ENCODE data around the gene ELMO2.

ELMO2 gene

DNA sequence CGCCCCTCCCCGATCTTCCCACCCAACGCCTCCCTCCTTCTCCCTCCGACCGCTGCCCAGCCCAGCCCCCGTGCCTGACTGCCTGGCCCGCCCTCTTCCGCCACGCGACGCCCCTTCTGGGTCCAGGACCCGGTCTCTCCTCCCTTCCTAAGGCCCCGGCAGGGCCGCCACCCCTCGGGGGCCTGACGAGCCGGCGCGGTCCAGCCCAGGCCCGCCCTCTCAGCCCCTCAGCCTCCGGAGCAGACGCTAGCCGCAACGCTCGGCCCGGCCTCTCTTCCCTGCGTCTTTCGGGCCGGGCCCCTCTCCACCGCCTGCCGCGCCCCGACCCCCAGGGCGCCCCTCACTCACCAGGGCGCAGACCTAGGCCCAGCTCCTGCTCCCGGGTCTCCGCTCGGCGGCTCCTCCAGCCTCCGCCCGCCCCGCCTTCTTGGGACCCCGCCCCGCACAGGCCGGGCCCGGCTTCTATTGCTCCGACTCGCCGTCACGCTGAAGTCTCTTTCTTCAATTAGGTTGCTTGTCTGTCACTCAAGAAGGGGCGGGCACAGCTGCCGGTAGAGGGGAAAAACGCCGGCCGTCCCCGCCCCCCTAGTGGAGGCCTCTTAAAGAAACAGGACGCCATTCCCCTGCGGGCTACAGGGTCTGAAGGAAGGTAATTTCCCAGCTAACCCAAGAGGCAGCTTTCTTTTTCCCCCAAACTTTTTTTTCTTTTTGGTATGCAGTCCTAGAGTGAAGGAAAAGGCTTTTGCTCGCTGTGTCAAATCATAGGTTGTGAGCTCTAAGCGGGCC, at the start of gene ELMO2:
Gene ELMO2 (minus strand): TSS at position 416 of the 786 bp plus-strand sequence. CDS start 12,133 bp downstream, outside the sequence.
- peak; percentile 98 for DNase-seq

GRCh38 chr20:46455729-46456128, 49.3 kb upstream of the ELMO2 start:
- DNase-seq = no peak

- DNase-seq = no peak
These were observed 40.4 kb upstream of the ELMO2 start for GRCh38 chr20:46446851-46447250.

- DNase-seq = no peak
These were observed 33.4 kb upstream of the ELMO2 start for GRCh38 chr20:46439837-46440236.

GRCh38 chr20:46438156-46438750, 31.8 kb upstream of the ELMO2 start:
- DNase-seq = peak; percentile 17

DNA sequence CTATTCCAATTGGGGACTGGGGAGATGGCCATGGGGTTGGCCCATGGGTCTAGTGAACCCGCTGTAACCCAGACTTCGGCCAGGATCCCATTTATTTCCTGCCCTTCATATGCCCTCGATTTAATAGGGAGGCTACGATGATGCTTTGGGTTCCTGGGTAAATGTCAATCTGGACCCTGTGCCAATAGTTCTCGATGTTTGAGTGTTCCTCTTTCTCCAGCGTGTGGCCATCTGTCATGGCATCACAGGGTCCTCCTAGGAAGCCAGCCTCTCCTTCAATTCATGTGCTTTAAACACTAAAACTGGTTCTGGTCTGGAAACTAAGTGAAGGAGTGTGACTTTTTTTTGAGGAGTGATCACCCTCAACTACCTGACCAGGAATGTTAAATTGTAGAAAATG, 28.7 kb upstream of the ELMO2 start:
- DNase-seq = no peak

DNA sequence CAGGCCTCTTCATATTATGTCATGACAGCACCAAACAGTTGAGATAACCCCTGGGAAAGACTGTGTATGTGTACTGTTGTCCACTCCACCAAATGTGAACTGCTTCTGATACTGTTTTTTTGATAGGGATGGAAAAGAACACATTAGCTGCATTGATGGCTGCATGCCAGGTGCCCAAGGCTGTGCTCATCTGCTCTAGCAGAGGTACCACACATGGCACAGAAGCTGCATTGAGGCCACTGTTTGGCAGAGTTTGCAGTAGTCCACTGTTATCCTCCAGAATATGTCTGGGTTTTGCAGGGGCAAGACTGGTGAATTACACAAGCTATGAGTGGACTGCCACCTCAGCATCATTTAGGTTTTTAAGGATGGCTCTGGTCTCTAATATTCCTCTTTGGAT, 28.2 kb upstream of the ELMO2 start:
- DNase-seq = no peak

- DNase-seq = no peak
These were observed 26.6 kb upstream of the ELMO2 start for GRCh38 chr20:46433051-46433450.

DNA sequence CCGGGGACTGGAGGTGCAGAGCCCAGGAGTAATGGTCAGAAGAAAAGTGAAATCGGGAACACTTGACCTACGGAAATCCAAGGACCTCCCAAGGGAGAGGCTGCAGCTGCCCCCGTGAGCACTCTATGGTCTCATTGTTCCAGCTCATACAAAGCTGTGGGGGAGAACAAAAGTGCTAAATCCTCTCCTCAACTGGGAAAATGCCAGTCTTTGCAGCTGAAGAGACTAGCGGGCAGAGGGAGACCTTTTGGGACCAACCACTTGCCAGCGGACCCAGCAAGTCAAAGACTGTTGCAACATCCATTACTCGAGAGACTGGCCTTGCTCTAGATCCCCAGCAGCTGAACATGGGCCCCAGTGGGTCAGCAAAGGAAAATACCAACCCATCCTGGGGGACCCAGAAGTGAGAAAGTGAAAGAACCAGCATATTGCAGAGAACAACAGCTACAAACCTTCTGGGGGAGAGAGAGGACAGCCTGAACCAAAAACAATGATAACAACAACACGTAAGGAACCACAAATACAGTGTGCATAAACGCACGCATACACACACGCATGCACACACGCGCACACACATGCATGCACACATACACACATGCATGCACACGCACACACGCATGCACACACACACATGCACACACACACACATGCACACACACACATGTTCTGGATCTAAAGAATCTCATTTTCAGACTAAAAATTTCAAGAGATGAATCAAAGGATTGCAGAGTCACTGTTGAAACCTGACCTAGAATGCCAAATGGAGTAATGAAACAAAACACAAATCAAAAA, 24.7 kb upstream of the ELMO2 start:
- DNase-seq = no peak

- DNase-seq = no peak
These were observed 21.0 kb upstream of the ELMO2 start for GRCh38 chr20:46427384-46427783.

DNA sequence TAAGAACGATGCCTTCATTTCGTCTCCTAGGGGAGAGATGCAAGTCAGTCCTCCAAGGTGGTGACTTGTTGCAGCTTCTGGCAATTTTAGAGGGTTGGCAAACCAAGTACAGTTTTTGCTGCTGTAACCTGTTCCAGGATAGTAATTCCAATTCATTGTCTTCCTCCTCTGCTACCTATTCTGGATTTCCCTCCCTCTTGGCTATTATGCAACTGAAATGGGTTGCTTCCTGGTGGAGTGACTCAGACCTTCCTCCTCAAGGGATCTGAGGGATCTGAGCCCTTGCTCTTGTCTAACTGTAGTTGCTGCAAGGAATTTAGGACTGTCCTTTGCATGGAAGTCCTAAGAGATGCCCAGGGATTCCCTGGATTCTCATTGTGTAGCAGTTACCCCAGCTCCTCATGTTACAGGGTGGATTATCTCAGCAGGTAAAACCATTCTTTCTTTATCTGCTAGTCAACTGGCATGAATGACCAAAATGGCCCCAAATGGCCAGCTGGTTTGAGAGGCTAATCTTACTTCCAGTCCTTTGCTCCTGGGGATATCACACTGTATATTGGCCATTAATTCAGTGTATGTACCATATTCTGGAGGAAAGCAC, 17.6 kb upstream of the ELMO2 start:
- no peak for DNase-seq

DNA sequence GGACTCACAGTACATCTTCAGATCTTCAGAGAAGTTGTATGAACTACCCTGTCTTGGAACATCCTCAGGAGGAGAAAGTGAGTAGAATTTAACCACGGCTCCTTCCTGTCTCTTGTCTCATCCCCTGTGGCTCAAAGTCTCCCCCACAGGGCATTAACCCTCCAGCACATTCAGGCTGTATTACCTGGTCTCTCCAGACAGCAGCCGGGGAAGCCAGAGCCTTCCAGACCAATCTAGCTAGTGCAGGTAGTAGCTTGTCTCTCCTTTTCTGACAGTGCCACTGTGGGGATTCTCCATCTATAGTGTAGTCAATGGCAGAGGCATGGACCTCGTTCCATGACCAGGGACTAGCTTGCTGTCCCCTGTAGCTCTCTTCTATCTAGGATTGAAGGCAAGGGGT, 16.9 kb upstream of the ELMO2 start:
- DNase-seq = no peak

GRCh38 chr20:46420878-46421277, 14.5 kb upstream of the ELMO2 start:
- no peak for DNase-seq

DNA sequence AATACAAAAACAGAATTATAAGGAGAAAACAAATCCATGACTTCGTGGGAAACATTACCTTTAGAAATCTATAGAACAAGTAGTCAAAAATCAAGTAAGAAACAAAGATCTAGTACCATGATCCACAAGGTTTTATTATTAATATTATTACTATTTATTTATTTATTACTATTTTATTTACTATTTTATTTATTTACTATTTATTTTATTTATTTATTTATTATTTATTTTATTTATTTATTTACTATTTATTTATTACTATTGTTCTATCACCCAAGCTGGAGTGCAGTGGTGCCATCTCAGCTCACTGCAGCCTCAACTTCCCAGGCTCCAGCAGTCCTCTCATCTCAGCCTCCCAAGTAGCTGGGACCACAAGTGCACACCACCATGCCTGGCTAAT, 13.5 kb upstream of the ELMO2 start:
- no peak for DNase-seq

GRCh38 chr20:46416839-46417238, 10.4 kb upstream of the ELMO2 start:
- DNase-seq = no peak

- DNase-seq = no peak
These were observed 10.0 kb upstream of the ELMO2 start for GRCh38 chr20:46416421-46416820.

DNA sequence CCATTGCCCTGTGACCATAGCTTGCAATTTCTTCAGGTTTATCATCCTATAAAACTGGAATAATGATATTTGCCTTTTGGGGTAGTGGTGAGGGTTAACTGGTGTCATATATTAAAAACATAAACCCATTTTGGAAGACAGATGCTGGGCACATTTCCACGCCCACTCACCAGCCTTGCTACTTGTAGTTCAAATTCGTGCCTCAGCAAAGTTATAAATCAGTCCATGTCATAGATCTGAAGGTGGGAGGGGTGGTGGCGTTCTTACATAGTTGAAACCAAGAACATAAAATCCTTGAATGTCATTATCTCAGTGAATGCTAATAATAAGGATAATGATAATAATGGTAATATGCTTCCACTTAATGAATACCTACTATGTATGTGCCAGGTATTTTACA, 9.4 kb upstream of the ELMO2 start:
- DNase-seq = no peak

- no peak for DNase-seq
These were observed 8.2 kb upstream of the ELMO2 start for GRCh38 chr20:46414608-46415007.

DNA sequence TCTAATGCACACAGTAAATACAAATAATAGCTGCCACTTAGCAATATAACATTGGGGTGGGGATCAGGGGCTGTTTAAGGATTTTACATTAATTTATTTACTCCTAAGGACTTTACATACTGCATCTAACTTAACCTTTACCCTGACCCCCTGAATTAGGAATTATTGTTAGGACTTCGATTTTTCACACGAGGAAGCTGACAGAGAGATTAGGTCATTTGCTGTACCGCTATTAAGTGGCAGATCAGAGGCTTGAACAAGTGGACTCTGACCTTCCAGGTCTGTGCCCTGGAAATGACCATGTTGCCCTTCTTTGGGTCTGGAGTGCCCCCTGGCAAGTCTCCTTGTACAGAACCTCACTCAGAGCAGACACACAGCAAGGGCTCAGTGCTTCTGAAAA, 5.2 kb upstream of the ELMO2 start:
- DNase-seq = no peak

DNA sequence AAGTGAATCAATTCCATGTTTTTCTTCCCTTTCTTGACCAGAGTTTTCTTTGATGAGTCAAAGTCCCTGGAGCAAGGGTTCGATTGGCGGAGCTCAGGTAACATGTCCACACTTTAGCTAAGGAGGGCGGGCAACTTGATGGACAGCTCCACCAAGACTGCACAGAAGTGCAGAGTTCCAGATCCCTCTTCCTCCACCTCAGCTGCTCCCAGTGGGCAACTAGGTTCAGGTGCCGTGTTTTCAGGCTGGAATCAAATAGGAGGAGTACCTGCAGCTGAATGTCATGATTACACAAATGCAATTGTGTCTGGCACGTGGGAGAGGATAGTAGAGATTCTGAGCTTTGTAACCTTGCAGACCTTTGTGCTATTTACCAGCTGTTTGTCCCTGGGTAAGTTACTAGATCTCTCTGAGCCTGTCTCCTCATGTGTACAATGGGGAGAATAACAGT, 1.9 kb upstream of the ELMO2 start:
- no peak for DNase-seq

- DNase-seq = no peak
These were observed 1.2 kb upstream of the ELMO2 start for GRCh38 chr20:46407671-46407996.

GRCh38 chr20:46406986-46407670, 713 bp upstream of the ELMO2 start:
- DNase-seq = peak; percentile 91

DNA sequence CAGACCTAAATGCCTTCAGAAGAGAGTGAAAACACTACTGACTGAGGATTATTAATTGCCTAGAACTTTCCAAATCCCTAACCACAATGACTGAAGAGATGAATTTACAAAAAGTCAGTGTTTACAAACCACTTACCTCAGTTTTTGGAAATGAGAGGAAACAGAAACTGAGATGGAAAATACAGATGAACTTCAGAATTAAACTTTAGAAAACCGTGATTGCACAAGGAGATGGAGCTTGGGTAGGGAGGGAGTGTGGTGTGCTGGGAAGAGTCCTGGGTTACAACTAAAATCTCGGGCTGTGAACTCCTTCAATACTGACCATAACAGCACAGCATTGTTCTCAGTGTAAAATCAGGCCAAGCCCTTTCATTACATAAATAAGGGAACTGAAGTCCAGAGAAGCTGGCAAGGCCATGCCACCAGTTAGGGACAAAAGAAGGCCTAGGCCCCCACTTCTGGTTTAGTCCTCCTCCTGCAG, 4.0 kb downstream of the ELMO2 start:
- no peak for DNase-seq
